Brain microvascular endothelial cell (primary cell): ENCODE measurements around the gene MUCL3.
A peak's percentile ranks its signal among the peaks of the same experiment; 100 is the strongest.
"Not testable (repeated sequence)": the region's sequence is repeated elsewhere in the genome, so short reads cannot be mapped to it uniquely, and the experiment has no call there.

Experiments
- DNase-seq: peaks from one replicate; pipeline ENCODE4 v3.0.0-alpha.2; 2020
- H3K27ac ChIP-seq: fragments of 250-450 bp; sonication (Bioruptor Pico); 2 replicates; pipeline ENCODE4 v1.5.1; 2020; ENCODE audit warnings: mild to moderate bottlenecking, moderate library complexity
- H3K27me3 ChIP-seq: fragments of 250-450 bp; sonication (Bioruptor Pico); replicated peaks from 2 replicates; pipeline ENCODE4 v1.5.1; 2020; ENCODE audit warnings: mild to moderate bottlenecking
- H3K36me3 ChIP-seq: fragments of 250-450 bp; sonication (Bioruptor Pico); replicated peaks from 2 replicates; pipeline ENCODE4 v1.5.1; 2020; ENCODE audit warnings: mild to moderate bottlenecking
- H3K4me3 ChIP-seq: 2 replicates; pipeline ENCODE4 v1.5.1; 2011; ENCODE audit warnings: low read depth, mild to moderate bottlenecking, control low read depth, low read length, moderate library complexity
- CTCF ChIP-seq: IDR thresholded peaks from 2 replicates; pipeline ENCODE4 v1.5.1; 2011; ENCODE audit warnings: low read depth, mild to moderate bottlenecking, moderate library complexity, low read length, control low read depth, inconsistent platforms; ENCODE audit errors: missing control alignments
- in situ Hi-C: cut with HindIII; loops from 2 replicates; pipeline ENCODE4 v1.10.0; 2017; ENCODE audit warnings: low sequenced_read_pairs, low pct_ligation_motif_present

Gene MUCL3

GRCh38 chr6:30900863-30901417 is 39.8 kb upstream of the MUCL3 start:
- no peak overlapping the region for H3K4me3 ChIP-seq
- DNase-seq, result no peak
- peaks cover 13% of the 10 kb centered on the region for H3K36me3 ChIP-seq
- no peaks in the 10 kb centered on the region for H3K27me3 ChIP-seq
- TF ChIP-seq CTCF, result no peak
- in situ Hi-C loops, result no loop called here
- no peak overlapping the region for H3K27ac ChIP-seq

- DNase-seq, result no peak
- no peaks in the 10 kb centered on the region for H3K27me3 ChIP-seq
- no peak for TF ChIP-seq CTCF
- H3K27ac ChIP-seq, result no peak overlapping the region
- no peak overlapping the region for H3K4me3 ChIP-seq
- H3K36me3 ChIP-seq, result peaks cover 13% of the 10 kb centered on the region
- in situ Hi-C loops, result no loop called here
Measured at GRCh38 chr6:30901436-30901835, 39.3 kb upstream of the MUCL3 start.

- DNase-seq, in situ Hi-C loops, H3K36me3 ChIP-seq, H3K27me3 ChIP-seq, H3K27ac ChIP-seq, H3K4me3 ChIP-seq: not testable (repeated sequence)
Measured at GRCh38 chr6:30902196-30902595, 38.6 kb upstream of the MUCL3 start.

GRCh38 chr6:30902709-30903108 is 38.1 kb upstream of the MUCL3 start:
- no peaks in the 10 kb centered on the region for H3K27me3 ChIP-seq
- no peak overlapping the region for H3K4me3 ChIP-seq
- TF ChIP-seq CTCF, result no peak
- no peak overlapping the region for H3K27ac ChIP-seq
- no peak for DNase-seq
- in situ Hi-C loops, result no loop called here
- peaks cover 6% of the 10 kb centered on the region for H3K36me3 ChIP-seq

GRCh38 chr6:30903236-30903635 is 37.5 kb upstream of the MUCL3 start:
- no peak for TF ChIP-seq CTCF
- H3K27ac ChIP-seq, result no peak overlapping the region
- no peak for DNase-seq

GRCh38 chr6:30907290-30907757 is 33.4 kb upstream of the MUCL3 start:
- Histone ChIP-seq H3K4me3 (peak overlapping the region; percentile 90), H3K27ac (peak overlapping the region; percentile 33), H3K36me3 (peaks cover 17% of the 10 kb centered on the region)
- in situ Hi-C loops, DNase-seq, H3K27me3 ChIP-seq: not testable (repeated sequence)

More at GRCh38 chr6:30903236-30903635, 37.5 kb upstream of the MUCL3 start:
- Histone ChIP-seq H3K4me3 (no peak overlapping the region), H3K27me3 (no peaks in the 10 kb centered on the region), H3K36me3 (peaks cover 2% of the 10 kb centered on the region)
- in situ Hi-C loops, result no loop called here

- no peak for TF ChIP-seq CTCF
- Histone ChIP-seq H3K36me3 (peaks cover 21% of the 10 kb centered on the region), H3K27me3 (no peaks in the 10 kb centered on the region), H3K27ac (peak within 1 kb of the TSS; percentile 33), H3K4me3 (peak within 1 kb of the TSS; percentile 90)
- peak; percentile 98 for DNase-seq
- in situ Hi-C loops, result no loop called here
Measured at GRCh38 chr6:30907758-30908591, 32.8 kb upstream of the MUCL3 start, which contains the start of gene GTF2H4. GTF2H4 (plus strand) TSS chr6:30908207.
